GM13976 (cell line): ENCODE results near the gene BCL7C.

ENCODE experiments used
- DNase-seq: peaks from one replicate; pipeline ENCODE4 v3.0.0; 2012; ENCODE audit warnings: low spot score
- CTCF ChIP-seq: IDR thresholded peaks from 2 replicates; pipeline ENCODE4 v1.5.1; 2012; ENCODE audit warnings: borderline replicate concordance, mild to moderate bottlenecking; ENCODE audit not compliant: insufficient read depth; ENCODE audit errors: extremely low read depth, missing control alignments, control extremely low read depth
- in situ Hi-C: fragments of 300-500 bp; cut with MboI; formaldehyde crosslinking; loops from one replicate; pipeline ENCODE4 v1.12.0; 2022; ENCODE audit warnings: low sequenced_read_pairs, mixed read lengths, inconsistent platforms; ENCODE audit not compliant: unreplicated experiment

BCL7C gene

GRCh38 chr16:30887927-30888326 is 6.0 kb downstream of the BCL7C start:
- DNase-seq, result no peak
- in situ Hi-C loops, result no loop called here
- no peak for TF ChIP-seq CTCF

- DNase-seq, result no peak
- no peak for TF ChIP-seq CTCF
- in situ Hi-C loops, result no loop called here
Measured at GRCh38 chr16:30886145-30886544, 7.7 kb downstream of the BCL7C start.

- TF ChIP-seq CTCF, result no peak
- in situ Hi-C loops, result no loop called here
- DNase-seq, result no peak
Measured at GRCh38 chr16:30885196-30885595, 8.7 kb downstream of the BCL7C start.

- TF ChIP-seq CTCF, result no peak
- in situ Hi-C loops, result no loop called here
- DNase-seq, result peak; percentile 67
Measured at GRCh38 chr16:30884760-30885159, 9.1 kb downstream of the BCL7C start.

- no peak for TF ChIP-seq CTCF
- DNase-seq, result no peak
- in situ Hi-C loops, result no loop called here
Measured at GRCh38 chr16:30882429-30883310, 11.2 kb downstream of the BCL7C start.

- no peak for TF ChIP-seq CTCF
- DNase-seq, result no peak
- in situ Hi-C loops, result no loop called here
Measured at GRCh38 chr16:30876867-30877266, 17.0 kb downstream of the BCL7C start.
